GM20431 (cell line): ENCODE data around the gene NACAD.

Experiments used
- in situ Hi-C: fragments of 300-500 bp; cut with MseI, MboI; formaldehyde crosslinking; loops from one replicate; pipeline ENCODE4 v1.15.0; 2020; ENCODE audit warnings: low sequenced_read_pairs; ENCODE audit not compliant: unreplicated experiment

NACAD gene

DNA sequence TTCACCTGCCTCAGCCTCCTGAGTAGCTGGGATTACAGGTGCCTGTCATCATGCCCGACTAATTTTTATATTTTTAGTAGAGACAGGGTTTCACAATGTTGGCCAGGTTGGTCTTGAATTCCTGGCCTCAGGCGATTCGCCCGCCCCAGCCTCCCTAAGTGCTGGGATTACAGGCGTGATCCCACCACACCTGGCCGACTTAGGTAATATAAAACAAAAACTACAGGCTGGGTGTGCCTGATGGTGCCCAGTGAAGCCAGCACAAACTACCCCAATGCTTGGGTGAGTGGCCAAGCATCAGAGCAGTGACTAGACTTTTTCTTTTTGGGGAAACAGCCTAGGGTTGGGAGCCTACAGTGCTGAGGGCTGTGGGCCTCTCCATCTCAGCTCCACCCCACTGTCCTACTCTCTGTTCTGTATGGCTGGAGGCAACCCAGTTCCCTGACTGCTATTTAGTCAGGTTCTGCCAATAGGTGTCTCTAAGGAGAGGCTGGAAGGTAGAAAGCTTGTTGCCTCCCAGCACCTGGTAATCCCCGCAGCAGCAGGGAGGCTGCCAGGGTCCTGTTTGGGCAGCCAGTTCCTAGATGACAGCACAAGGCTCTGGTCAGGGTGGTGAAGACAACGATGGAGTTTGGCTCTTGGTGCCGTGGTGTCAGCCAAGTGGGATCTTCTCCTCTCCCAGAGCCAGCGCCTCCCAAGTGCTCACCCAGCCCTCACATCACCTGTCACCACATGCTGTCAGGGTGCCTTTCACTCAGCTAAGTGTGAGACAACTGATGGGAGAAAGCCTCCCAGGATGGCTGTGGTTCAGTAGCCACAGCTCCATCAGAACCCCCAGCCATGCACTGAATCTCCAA is 10.4 kb upstream of the NACAD start:
- in situ Hi-C loops = no loop called here

- in situ Hi-C loops = no loop called here
These were observed 4.1 kb upstream of the NACAD start for GRCh38 chr7:45092931-45093235.

DNA sequence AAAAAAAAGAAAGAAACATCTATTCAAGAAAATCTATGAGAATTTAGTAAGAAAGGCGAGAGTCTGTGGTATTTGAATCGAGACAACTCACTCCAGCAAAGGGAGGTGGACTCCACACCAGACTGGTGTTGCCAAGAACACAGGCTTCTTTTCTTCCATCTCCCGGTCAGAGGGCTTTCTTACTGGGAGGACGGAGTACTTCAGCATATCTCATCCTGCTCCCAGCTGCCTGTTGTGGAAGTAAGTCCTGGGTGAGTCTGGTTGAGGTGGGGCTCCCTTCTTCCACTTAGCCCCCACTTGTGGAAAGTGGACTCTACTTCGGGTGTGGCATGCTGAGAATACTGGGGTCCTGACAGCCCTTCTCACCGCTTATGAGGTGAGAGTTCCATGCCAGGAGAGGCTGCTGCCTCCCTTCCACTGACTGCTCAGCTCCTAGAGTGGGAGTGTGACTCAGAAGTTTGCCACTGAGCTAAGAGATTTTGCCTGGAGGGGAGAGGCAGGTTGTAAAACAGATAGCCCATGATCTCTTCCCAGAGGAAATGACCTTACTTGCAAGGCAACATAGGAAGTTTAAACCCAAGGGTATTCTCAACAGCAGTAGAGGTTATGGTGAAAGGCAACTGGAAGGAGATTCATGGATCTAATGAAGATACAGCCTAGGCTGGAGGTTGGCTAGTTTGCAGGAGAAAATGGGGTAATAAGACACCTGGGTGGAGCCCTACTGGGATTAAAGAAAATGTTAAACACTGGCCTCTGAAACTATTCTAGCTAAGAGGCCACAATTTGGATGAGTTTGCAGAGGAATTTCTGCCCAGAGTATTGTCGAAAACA is 3.5 kb upstream of the NACAD start:
- in situ Hi-C loops = no loop called here

DNA sequence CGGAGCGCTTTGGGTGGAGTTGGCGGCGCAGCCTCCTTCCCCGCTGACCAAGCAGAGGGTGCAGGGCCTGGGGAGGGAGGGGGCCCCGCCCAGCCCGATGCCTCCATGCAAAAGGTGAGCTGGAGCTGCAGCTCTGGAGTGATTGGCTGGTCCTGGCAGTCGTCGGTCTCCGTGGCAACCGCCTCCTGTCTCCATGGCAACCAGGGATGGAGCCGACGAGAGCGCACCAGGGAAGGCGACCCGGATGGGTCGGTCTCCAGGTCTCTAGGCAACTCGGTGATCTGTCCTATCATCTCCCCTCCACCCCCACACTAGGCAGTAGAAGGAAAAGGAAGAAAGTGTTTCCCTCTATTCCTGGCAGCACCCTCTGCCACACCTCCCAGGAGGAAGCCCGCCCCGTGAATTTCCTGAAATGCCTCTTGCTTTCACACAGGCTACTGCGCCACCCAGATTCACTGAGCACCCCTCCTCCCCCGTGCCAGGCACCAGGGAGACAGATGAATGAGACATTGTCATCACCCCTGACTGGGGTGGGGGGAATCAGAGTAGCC is 647 bp upstream of the NACAD start:
- in situ Hi-C loops = no loop called here

DNA sequence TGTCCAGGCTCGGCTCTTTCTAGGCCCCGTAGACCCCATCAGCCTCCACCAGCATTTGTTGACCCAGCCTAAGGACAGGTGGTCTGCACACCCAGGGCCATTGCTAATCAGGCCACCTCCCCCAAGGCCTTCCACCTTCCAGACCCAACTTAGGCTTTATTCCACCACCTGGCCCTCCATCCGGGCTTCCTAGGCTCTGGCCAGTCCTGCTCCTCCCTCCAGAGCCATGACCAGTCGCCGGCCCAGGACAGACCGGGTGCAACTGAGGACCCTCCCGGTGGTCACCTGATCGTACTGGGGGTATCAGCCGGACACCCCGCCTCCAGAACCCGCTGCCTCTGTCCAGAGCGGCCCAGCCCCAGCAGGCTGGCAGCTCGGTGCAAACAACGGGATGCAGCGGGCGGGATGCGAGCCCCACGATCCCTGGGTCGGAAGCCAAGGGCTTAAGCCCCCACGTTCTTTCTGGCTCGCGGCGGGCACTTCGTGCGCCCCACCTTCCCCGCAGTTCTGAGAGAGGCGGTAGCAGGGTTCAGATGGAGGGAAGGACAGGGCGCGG is 545 bp downstream of the NACAD start:
- in situ Hi-C loops = no loop called here

DNA sequence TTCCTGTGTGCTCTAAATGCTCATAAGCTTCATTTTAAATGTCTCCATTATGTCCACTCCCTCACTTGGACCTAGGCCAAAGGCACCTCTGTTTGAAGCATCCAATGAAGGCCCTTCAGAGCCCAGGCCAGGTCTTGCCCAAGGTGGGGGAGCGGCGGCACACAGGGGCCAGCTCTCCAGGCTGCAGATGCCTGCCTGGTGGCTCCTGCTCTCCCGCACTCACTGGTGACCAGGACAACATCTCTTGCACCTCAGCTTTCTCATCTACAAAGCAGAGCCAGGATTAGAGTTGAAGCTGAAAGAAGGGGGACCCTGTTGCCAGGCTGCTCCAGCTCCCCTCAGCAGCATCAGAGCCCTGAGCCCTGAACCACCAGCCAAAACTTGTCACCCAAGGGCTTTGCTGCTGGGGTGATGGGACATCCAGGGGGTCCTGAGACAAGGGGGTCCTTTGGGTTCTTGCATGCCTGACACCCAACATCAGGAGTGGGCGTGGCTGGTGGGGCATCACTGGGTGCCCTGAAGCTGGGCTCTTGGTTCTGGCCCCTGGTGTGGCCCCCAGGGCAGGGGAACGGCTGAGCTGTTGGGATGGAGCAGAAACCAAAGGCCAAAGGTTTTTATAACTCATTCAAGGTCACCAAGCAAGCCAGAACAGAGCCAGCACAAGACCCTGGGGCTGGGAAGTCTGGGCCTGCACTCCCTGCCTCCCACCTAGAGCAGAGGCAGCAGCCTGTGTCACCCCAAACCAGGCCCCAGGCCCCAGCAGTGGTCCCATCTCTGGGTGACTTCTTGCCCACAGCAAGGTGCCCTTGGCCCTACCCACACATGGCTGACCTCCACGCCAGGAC is 1.2 kb downstream of the NACAD start:
- in situ Hi-C loops = no loop called here

GRCh38 chr7:45086331-45087065 is 2.3 kb downstream of the NACAD start:
- in situ Hi-C loops = no loop called here

GRCh38 chr7:45085619-45086200 is 3.1 kb downstream of the NACAD start:
- in situ Hi-C loops = no loop called here

DNA sequence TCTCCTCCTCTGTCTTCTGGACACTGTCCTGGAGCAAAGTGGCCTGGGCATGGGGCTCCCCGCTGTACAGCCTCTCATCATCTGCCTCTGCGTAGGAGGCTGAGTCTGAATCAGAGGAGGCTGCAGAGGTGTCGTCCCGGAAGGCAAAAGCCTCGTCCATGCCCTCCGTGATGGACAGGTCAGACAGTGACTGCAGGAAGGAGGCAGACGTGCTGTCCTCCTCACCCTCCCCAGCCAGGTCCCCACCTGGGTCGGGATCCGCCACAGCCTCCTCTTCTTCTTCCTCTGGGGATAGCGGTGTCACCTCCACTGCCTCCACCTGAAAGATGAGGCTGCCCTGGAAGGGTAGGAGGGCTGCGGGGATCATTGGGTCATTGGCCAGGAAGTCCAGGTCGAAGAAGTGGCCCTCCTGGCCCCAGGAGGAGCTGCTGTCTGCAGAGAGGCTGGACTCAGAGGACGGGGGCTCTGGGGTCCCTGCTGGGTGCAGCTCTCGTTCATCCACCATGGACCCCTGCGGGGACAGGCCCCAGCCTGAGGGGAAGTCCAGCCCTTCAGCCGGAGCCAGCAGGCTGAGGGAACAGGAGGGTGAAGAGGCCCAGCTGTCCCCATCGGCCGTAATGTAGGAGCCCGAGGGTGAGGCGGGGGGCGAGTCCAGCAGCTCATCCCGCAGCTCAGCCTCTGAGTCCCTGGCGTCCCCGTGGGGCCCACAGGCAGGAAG is 3.7 kb downstream of the NACAD start:
- in situ Hi-C loops = no loop called here

DNA sequence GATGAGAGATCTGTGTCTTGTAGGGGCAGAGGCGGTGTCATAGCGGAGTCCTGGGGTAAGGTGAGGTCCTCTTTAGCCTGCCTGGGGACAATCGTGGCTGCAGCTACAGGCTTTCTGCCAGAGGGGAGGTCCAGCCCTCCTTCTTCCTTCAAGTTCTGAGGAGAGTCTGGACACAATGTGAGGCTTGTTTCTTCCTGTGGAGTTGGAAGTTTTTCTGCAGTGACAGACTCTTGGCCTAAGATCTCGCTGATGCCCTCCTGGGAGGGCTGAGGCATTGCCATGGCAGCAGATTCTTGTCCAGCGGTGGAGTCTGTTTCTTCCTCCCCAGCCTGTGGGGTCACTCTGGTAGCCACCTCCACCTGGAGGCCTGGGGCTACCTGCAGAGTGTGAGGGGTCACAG is 4.4 kb downstream of the NACAD start:
- in situ Hi-C loops = no loop called here

- in situ Hi-C loops = no loop called here
These were observed 5.9 kb downstream of the NACAD start for GRCh38 chr7:45082831-45083331.

GRCh38 chr7:45082031-45082830 is 6.5 kb downstream of the NACAD start:
- in situ Hi-C loops = no loop called here

DNA sequence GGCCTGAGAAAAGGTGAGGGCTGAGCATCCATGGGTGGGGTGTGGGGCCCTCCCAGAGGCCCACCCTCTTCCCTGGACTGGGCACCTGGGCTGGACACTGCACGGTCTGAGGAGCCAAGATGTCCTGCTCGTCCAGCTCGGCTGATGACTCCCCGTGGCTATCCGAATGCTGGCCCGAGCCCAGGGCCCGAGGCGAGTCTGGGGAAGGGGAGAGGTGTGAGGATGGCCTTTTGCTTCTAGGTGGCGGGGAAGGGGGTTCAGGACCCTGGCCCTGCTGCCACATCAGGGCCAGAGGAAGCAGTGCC is 7.1 kb downstream of the NACAD start:
- in situ Hi-C loops = no loop called here

DNA sequence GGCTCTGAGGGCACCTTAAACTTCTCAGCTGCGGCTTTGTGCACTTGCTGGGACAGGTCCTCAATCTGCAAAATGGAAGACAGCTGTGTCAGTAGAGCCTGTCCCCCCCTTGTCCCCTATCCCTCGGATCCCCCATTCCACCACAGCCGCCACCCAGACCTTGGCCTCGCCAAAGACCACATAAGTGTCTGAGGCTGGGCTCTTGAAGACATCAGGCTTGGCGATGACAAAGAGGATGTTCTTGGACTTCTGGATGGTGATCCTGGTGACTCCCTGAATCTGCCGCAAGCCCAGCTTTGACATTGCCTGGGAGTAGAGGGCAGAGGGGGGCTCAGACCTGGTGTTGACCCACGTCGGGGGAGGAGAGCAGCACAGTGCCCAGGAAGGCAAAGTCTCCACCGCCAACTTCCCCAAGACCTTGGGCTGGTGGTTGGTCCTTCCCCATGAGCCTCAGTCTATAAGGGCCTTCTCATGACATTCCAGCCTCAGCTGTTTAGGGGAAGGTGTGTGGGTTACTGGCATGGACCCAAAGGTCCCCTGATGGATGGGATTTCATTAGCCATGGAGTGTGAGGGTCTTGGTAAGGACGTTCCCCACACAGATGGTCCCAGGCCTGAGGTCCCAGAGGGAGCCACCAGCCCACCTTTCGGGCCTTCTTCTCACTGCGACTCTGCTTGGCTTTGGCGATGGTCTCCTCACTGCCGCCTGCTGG is 7.7 kb downstream of the NACAD start:
- in situ Hi-C loops = no loop called here

- in situ Hi-C loops = no loop called here
These were observed 8.4 kb downstream of the NACAD start for GRCh38 chr7:45080265-45080957.

GRCh38 chr7:45078125-45078681 is 10.6 kb downstream of the NACAD start:
- in situ Hi-C loops = no loop called here
